Measurements from ENCODE around the gene OR2T29. TPM values are rescaled to one million over a fixed set of nuclear protein-coding genes. Genes with fewer than 3 reads are reported as not detected.
"Not testable (repeated sequence)": the region's sequence is repeated elsewhere in the genome, so short reads cannot be mapped to it uniquely, and the experiment has no call there.

Gene OR2T29, protein sequence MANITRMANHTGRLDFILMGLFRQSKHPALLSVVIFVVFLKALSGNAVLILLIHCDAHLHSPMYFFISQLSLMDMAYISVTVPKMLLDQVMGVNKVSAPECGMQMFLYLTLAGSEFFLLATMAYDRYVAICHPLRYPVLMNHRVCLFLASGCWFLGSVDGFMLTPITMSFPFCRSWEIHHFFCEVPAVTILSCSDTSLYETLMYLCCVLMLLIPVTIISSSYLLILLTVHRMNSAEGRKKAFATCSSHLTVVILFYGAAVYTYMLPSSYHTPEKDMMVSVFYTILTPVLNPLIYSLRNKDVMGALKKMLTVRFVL
- not detected for total RNA-seq

DNA sequence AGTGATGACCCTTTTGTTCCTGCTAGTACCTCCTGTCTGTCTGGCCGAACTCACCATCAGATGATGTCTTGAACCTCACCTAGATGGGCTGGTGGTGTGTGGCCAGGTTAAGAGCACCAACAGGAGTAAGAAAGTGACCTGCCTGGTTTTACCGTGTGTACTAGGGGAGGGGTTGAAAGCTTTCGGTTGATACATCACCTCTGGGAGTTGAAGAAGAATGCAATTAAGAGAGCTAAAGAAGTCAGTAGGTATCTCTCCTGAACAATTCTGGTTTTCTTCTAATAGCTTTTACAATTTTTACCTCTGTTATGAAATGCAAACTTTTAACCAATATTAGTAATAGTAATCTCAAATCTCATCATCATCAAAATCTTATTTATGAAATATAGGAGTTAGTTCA is at the start of gene OR2T29:
Gene OR2T29, minus strand, starts transcription at position 101 of the 400 bp plus-strand sequence. CDS start 3,281 bp downstream, outside the sequence.
- DNase-seq (ENCODE audit: low spot score) = not testable (repeated sequence)

DNA sequence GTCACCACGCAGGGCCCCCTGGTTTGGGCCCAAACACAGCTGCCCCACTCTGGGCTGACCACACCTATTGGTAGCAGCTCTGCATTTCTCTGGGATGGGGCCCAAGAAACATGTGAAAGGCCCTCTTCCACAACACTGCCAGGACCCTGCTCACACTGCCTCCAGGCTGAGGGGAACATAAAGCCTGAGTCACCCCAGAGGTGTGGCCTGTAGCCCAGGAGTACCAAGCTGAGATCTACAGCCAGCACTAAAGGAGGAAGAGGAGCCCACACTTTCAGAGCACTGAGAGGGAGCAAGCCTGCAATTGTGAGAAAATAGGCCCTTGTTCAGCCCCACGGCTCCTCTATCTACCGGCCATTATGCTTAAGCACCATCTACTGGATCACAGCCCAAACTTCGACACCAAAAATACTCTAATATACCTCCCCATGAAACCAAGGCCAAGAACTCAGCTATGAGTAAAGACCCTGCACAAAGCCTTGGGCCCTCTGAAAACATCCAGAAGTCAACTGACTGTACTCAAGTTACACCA is 49.4 kb upstream of the OR2T29 start:
- DNase-seq (ENCODE audit: low spot score) = no peak

DNA sequence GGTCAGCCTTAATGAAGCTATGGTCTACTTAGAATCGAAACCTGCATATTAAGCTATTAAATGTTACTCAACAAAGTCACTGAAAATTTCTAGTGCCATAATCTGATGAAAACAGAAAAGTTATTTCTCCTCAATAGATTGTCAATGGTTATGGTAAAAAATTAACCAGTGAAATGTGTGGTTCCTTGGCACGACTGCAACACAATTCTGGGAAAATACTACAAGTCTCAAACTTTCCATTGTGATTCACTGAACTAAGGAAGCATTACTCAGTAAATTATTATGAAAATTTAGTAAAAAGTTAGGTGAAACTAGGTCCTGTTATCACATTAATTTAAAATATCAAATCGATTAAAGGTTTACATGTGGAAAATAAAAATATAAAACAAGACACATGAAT is 47.7 kb upstream of the OR2T29 start:
- DNase-seq (ENCODE audit: low spot score) = no peak

DNA sequence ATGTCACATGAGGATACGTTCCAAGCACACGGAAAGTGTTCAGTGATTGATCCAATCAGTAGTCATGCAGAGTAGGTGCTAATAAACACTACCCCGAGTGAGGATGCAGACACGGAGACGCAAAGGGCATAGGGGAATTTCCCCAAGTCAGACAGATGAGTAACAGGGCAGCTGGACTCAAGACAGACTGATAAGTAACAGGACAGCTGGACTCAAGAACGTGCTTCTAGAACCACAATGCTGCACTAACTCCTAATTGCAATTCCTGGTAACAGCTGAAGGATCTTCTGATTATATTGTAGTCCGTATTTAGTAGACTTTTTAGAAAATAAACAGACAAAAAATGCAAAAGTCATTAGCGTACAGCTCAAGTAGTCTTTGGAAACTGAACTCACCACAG is 36.8 kb upstream of the OR2T29 start:
- no peak for DNase-seq (ENCODE audit: low spot score)

DNA sequence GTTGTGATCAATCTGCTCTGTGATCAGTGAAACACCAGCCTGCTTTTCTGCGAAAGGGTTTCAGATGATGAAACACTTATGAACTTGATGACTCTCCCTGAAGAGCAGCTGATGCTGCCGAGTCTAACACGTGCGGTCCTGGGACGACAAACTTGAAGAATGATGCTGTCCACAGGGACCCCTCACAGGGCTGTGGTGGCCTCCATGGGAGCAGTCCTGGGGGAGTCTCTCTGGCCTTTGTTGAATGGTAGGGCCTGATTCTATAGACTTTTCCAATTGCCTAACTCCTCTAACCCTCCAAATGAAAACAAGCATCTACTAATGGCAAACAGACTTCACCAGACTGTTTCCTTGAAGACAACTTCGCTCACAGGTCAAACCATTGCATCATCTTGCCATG is 35.0 kb upstream of the OR2T29 start, which contains the start of gene OR2T10:
Gene OR2T10, minus strand, starts transcription at position 112 of the 400 bp plus-strand sequence. CDS start 3,932 bp downstream, outside the sequence.
- DNase-seq (ENCODE audit: low spot score) = no peak

DNA sequence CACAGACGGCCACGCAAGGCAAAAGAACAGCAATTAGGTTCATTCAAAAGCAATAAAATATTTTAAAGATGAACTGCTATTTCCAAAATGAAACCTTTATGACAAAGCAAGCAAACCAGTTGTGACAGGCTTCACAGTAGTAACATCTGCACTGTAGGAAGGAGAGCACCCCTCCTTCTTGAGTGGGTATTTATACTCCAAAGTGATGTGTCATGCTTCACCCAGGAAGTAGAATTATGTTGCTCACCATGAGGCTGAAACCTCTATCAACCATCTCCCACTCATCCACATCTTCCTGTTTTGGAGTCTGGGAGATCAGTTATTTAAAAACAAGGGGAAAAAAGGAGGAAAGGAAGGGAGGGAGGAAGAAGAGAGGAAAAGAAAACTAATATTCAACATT is 34.0 kb upstream of the OR2T29 start:
- no peak for DNase-seq (ENCODE audit: low spot score)

DNA sequence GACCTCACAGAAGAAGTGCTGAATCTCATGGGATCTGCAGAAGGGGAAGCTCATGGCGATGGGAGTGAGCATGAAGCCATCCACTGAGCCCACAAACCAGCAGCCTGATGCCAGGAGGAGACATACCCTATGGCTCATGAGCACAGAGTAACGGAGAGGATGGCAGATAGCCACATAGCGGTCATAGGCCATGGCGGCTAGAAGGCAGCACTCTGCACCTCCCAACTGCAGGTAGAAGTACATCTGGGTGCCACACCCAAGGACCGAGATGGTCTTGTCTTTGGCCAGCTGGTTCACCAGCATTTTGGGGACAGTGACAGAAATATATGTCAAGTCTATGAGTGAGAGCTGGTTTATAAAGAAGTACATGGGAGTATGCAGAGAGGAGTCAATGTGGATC is 30.7 kb upstream of the OR2T29 start:
- DNase-seq (ENCODE audit: low spot score) = no peak

DNA sequence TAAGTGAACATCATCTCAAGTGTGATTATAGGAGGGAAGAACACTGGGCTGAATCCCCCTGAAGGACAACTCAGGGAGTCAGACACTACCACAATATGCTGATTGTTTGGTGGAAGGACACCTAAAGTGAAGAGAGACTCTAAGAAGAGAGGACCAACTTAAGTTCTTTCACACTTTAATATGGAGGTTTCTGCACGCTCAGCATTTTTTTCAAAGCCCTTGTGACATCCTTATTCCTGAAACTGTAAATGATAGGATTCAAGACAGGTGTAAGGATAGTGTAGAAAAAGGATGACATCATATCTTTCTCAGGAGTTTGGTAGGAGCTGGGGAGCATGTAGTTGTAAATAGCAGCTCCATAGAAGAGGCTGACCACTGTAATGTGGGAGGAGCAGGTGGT is 30.1 kb upstream of the OR2T29 start:
- no peak for DNase-seq (ENCODE audit: low spot score)

DNA sequence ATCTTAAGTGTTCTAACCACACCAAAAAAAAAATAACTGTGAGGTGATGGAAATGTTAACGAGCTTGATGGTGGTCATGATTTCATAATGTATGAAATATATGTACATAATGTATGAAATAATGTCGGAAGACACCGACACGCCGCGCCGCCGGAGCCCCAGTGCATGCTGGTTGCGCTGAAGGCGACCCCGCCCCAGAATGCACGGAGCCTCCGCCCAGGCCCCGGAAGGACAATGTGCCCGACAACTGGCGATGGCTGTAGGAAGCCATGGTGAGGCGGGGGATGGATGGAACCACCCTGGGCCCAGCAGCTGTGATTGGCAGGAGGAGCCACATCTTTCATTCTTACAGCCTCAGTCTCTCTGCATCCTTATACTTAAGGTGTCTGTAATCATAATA is 27.5 kb upstream of the OR2T29 start:
- DNase-seq (ENCODE audit: low spot score) = no peak

DNA sequence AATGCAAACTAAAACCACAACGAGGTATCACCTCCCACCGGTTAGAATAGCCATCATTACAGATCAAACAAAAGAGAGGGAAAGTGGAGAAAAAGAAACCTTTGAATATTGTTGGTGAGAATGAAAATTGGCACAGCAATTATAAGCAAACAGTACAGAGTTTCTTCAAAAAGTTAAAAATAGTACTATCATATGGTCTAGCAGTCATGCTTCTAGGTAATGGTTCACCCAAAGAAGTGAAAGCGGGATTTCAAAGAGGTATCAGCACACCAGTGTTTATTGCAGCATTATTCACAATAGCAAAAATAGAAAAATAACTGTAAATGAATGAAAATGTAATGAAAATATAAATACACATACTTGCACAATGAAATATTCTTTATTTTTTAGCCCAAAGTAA is 26.8 kb upstream of the OR2T29 start:
- no peak for DNase-seq (ENCODE audit: low spot score)

DNA sequence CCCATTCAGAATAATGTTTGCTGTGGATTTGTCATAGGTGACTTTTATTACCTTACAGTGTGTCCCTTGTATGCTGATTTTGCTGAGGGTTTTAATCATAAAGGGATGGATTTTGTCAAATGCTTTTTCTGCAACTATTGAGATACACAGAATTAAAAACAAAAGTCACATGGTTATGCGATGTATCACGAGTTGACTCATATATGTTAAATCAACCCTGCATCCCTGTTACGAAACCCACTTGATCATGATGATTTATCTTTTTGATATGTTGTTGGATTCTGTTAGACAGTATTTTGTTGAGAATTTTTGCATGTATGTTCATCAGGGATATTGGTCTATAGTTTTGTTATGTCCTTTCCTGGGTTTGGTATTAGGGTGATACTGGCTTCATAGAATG is 22.7 kb upstream of the OR2T29 start:
- no peak for DNase-seq (ENCODE audit: low spot score)

DNA sequence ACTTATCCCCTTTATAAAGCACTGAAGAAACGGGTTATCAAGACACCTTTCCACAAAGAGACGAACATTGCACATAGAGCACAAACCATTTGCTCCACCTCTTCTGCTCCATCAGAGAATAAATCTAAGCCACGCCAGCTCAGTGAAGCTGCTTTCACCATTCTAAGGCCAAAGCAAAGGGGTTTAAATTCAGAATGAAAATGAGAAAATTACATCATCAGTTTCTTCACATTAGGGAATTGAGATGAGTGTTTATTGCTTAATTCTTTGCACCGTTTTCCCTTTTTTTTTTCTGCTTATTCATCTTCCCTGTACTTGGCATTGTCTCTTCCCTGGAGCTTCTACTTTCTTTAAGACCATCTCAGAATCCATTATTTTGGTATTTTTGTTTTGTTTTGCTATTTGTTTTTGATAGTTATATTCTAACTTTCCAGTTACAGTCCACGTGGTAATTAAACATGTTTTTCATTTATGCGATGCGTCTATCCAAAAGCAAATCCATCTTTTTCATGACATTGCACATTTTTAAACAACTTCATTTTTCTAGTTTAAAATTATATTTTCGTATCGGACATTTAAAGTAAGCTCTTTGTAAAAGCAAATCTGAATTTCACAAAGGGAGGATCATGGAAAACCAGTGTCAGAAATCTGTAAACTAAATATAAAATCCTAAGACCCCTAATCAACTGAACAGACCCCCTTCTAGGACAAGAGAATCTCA is 13.8 kb upstream of the OR2T29 start:
- no peak for DNase-seq (ENCODE audit: low spot score)

DNA sequence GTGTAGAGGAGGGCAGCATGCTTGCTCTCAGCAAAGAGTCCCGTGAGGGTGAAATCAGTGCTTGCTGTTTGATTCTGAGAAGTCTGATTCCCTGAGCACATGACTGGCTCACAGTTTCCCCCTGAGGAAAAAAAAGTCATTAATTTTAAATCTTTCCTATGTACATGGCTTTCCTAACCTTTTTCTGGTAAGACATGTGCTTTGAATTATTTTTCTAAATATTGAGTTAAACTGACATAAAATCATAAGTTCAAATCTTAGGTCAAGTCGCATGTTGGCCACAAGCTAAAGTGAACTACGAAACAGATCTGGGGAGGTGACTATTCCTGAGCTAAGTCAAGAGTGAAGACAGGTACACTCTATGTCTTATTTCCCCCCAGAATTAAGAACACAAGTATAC is 12.1 kb upstream of the OR2T29 start, which contains the start of gene OR2T34:
Gene OR2T34, minus strand, starts transcription at position 101 of the 400 bp plus-strand sequence. Its CDS starts 0 bp downstream, at position 101.
- not testable (repeated sequence) for DNase-seq (ENCODE audit: low spot score)

DNA sequence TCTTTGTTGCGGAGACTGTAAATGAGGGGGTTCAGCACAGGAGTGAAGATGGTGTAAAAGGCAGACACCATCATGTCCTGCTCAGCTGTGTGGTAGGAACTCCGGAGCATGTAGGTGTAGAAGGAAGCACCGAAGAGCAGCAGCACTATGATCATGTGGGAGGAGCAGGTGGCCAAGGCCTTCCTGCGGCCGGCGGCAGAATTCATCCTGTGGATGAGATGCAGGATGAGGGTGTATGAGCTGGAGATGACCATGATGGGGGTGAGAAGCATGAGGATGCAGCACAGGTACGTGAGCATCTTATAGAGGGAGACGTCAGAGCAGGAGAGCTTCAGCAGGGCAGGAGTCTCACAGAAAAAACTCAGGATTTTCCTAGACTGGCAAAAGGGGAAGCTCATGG is 11.3 kb upstream of the OR2T29 start:
- not testable (repeated sequence) for DNase-seq (ENCODE audit: low spot score)

DNA sequence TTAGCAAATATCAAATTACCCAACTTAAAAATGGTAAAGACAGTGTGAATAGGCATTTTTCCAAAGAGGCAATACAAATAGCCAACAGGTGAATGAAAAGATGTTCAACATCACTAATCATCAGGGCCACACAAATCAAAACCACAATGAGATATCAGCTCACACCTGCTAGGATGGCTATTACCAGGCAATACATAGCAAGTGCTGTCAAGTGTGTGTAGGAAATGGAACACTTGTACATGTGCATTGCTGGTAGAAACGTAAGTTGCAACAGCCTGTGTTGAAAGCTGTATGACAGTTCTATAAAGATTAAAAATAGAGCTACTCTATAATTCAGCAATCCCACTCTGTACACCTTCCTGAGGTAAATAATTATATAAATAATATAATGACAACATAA is 9.5 kb upstream of the OR2T29 start:
- DNase-seq (ENCODE audit: low spot score) = not testable (repeated sequence)

DNA sequence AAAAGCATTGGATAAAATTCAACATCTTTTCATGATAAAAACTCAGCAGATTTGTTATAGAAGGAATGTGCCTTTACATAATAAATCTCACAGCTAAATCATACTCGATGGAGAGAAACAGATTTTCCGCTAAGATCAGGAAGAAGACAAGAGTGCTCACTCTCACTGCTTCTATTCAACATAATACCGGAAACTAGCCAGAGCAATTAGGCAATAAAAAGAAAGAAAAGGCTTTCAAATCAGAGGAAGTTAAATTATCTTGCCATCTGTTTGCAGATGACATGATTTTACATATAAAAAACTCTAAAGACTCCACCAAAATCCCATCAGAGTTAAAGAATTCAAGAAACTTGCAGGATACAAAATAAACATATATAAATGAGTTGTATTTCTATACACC is 8.2 kb upstream of the OR2T29 start:
- DNase-seq (ENCODE audit: low spot score) = not testable (repeated sequence)

DNA sequence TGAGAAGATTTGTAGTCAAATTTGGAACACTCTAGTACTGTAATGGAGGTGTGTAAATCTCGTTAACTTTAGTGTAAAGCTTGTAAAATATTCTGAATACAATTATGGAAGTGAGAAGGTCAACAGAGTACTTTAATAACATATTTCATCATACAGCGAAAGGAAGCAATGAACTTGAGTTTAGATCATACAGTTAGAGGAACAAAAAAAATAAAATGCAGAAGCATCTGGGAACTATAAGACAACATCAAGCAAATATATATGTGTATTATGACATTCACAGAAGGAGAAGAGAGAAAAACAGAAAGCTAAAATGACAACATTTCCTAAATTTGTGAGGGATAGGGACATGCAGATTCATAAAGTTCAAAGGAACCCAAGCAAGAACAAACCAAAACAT is 6.5 kb upstream of the OR2T29 start:
- DNase-seq (ENCODE audit: low spot score) = not testable (repeated sequence)

DNA sequence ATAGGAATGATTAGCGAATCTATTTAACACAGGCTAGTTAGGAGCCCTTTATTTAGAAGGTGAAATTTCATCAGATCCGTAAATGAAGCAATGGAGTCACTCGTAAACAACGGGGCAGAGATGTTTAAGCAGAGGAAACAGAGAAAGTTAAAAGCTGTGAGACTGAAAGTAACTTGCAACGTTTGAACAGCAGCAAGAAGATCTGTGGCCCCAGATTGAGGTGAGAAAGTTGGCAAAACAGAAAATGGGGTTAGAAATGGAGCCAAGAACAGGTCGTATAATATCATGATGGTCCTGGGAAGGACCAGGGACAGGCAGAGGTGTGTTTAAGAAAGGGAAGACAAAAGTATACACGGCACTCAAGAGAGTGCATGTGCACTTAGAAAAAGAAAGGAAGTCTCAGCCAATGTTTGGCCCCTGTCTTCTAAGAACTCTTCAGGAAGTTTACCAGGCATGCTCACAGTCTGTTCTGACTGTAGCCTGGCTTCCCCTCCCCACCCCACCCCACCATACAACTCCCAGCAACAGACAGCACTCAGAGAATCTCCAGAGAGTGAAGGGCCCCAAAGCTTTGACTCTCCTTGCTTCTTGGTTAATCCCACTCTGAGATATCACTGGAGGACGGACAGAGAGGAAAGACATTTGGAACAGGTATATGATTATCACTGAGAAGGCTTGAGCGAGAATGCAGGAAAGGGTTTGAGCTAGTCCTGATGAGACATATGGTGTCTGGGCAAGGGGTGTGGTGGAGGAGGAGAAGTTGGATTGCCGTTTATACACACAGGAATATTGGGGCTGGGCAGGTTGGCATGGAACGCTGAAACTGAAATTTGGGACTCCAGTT is 3.2 kb upstream of the OR2T29 start:
- DNase-seq (ENCODE audit: low spot score) = not testable (repeated sequence)

DNA sequence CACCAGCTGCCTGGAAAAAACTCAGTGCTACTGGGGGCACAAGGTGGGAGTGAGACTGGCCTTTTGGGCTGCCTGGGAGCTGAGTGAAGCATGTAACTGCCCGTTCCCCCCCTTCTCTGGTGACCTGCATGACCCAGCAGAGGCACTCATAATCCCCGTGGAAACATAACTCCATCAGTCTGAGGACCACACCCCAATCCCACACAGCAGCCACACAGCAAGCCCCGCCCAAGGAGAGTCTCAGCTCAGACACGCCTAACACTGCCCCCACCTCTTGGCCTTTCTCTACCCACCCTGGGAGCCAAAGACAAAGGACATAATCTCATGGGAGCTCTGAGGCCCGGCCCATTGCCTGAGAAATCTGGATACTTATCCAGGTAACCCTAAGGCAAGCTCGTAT is 11.5 kb downstream of the OR2T29 start:
- not testable (repeated sequence) for DNase-seq (ENCODE audit: low spot score)

DNA sequence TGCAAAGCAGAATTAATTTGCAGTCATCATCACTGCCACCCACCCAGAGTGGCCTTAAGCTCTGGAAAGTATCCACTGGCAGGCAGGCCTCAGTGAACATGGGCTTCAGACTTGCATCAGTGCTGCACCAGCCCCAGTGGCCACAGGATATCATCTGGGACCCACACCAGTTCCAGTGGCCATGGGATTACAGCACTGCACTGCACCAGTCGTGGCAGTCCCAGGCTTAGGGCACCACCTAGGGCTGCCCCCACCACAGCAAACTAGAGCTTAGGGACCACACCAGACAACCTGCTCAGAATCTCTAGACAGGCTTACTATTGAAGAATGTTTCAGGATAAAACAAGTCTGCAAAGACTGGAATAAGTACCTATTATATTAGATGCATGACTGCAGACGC is 15.2 kb downstream of the OR2T29 start:
- not testable (repeated sequence) for DNase-seq (ENCODE audit: low spot score)

DNA sequence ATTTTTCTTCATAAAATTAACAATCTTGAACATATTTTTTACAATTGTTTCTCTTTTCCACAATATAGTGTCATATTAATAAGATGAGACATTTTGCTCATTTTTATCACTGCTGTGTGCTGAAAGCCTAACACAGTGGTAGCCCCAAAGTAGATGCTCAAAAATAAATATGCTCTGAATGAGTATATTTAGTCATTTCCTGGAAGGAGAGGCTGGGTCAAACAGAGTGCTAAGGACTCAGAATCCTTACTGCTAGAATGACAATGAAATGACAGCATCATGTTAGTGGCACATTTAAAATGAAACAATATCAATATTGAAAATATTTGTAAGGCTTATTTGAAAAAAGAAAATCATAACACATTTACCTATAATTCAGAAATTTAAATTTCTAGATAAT is 25.1 kb downstream of the OR2T29 start:
- DNase-seq (ENCODE audit: low spot score) = not testable (repeated sequence)

DNA sequence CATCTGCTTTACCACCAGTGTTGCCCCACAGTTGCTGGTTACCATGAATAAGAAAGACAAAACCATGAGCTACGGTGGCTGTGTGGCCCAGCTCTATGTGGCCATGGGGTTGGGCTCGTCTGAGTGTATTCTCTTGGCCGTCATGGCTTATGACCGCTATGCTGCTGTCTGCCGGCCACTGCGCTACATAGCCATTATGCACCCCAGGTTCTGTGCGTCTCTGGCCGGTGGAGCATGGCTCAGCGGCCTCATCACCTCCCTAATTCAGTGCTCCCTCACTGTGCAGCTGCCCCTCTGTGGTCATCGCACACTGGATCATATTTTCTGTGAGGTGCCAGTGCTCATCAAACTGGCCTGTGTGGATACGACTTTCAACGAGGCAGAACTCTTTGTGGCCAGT is 40.7 kb downstream of the OR2T29 start:
- DNase-seq (ENCODE audit: low spot score) = no peak

All from mucosa of gallbladder (tissue), 1 donor.